ENCODE measurements around the gene TRAFD1. TPM values are rescaled to one million over a fixed set of nuclear protein-coding genes. Genes with fewer than 3 reads are reported as not detected.
A peak's percentile ranks its signal among the peaks of the same experiment; 100 is the strongest.

TRAFD1 gene
- total RNA-seq, 1 donor from 2014 or later: 40.4 TPM

GRCh38 chr12:112191840-112192321, 66.5 kb downstream of the TRAFD1 start:
- Mint-ChIP-seq H3K4me3 (no peak overlapping the region), H3K36me3 (peaks cover 9% of the 10 kb centered on the region), H3K4me1 (ENCODE audit: unreplicated experiment) (no peaks in the 10 kb centered on the region), H3K27ac (peak overlapping the region; percentile 50), H3K27me3 (no peaks in the 10 kb centered on the region), H3K9me3 (no peaks in the 10 kb centered on the region)
- no peak for DNase-seq (ENCODE audit: extremely low spot score, unreplicated experiment)
- TF ChIP-seq CTCF (conservative IDR thresholded peaks at IDR 0.05): no peak

- TF ChIP-seq CTCF (conservative IDR thresholded peaks at IDR 0.05): no peak
- Mint-ChIP-seq H3K27me3 (no peaks in the 10 kb centered on the region), H3K27ac (no peak overlapping the region), H3K36me3 (peaks cover 9% of the 10 kb centered on the region), H3K4me1 (ENCODE audit: unreplicated experiment) (no peaks in the 10 kb centered on the region), H3K4me3 (no peak overlapping the region), H3K9me3 (no peaks in the 10 kb centered on the region)
- DNase-seq (ENCODE audit: extremely low spot score, unreplicated experiment): no peak
Measured at GRCh38 chr12:112192475-112192874, 67.1 kb downstream of the TRAFD1 start.

GRCh38 chr12:112194601-112195247, 69.4 kb downstream of the TRAFD1 start:
- no peak overlapping the region for H3K27ac Mint-ChIP-seq
- H3K27me3 Mint-ChIP-seq: no peaks in the 10 kb centered on the region
- H3K36me3 Mint-ChIP-seq: peaks cover 16% of the 10 kb centered on the region
- H3K4me1 Mint-ChIP-seq (ENCODE audit: unreplicated experiment): no peaks in the 10 kb centered on the region
- no peak for DNase-seq (ENCODE audit: extremely low spot score, unreplicated experiment)
- no peaks in the 10 kb centered on the region for H3K9me3 Mint-ChIP-seq
- TF ChIP-seq CTCF (conservative IDR thresholded peaks at IDR 0.05): no peak
- no peak overlapping the region for H3K4me3 Mint-ChIP-seq

- Mint-ChIP-seq H3K27ac (no peak overlapping the region), H3K4me1 (ENCODE audit: unreplicated experiment) (no peaks in the 10 kb centered on the region), H3K36me3 (peaks cover 18% of the 10 kb centered on the region), H3K4me3 (no peak overlapping the region), H3K9me3 (no peaks in the 10 kb centered on the region), H3K27me3 (no peaks in the 10 kb centered on the region)
- DNase-seq (ENCODE audit: extremely low spot score, unreplicated experiment): no peak
- TF ChIP-seq CTCF (conservative IDR thresholded peaks at IDR 0.05): no peak
Measured at GRCh38 chr12:112196196-112196875, 71.0 kb downstream of the TRAFD1 start.

- no peaks in the 10 kb centered on the region for H3K4me1 Mint-ChIP-seq (ENCODE audit: unreplicated experiment)
- H3K9me3 Mint-ChIP-seq: no peaks in the 10 kb centered on the region
- peak; percentile 78 for TF ChIP-seq CTCF (conservative IDR thresholded peaks at IDR 0.05)
- no peak overlapping the region for H3K27ac Mint-ChIP-seq
- DNase-seq (ENCODE audit: extremely low spot score, unreplicated experiment): no peak
- no peak overlapping the region for H3K4me3 Mint-ChIP-seq
- peaks cover 14% of the 10 kb centered on the region for H3K36me3 Mint-ChIP-seq
- no peaks in the 10 kb centered on the region for H3K27me3 Mint-ChIP-seq
Measured at GRCh38 chr12:112198120-112198733, 72.9 kb downstream of the TRAFD1 start.

All from type B pancreatic cell (in vitro differentiated cells).